Activated T-cell treated with anti-CD3 and anti-CD28 coated beads, Interleukin-2, amount 50 U/mL, for 4 hours (primary cell): ENCODE results near the gene TMEM203. TPM values are rescaled to one million over a fixed set of nuclear protein-coding genes. Genes with fewer than 3 reads are reported as not detected.

Source experiments
- ATAC-seq, 2 donors: fragments of 200-7000 bp; cut with Tn5 transposase; one replicate each; pipeline ENCODE4 v1.10.0; 2021
- DNase-seq: peaks from one replicate; pipeline ENCODE4 v3.0.0-alpha.2; 2020
- H3K27me3 Mint-ChIP-seq: one replicate; pipeline ENCODE4 v1.8.0; 2021; ENCODE audit warnings: low read depth, mixed read lengths
- H3K36me3 Mint-ChIP-seq: one replicate; pipeline ENCODE4 v1.8.0; 2022; ENCODE audit warnings: mixed read lengths; ENCODE audit not compliant: insufficient read depth
- H3K4me1 Mint-ChIP-seq: one replicate; pipeline ENCODE4 v1.8.0; 2021; ENCODE audit warnings: low read depth, mixed read lengths
- H3K4me3 Mint-ChIP-seq: one replicate; pipeline ENCODE4 v1.8.0; 2021; ENCODE audit warnings: mild to moderate bottlenecking, moderate library complexity, mixed read lengths
- H3K9me3 Mint-ChIP-seq: one replicate; pipeline ENCODE4 v1.8.0; 2021; ENCODE audit warnings: mixed read lengths
- total RNA-seq, 3 donors: library from RNA; stranded (reverse); gene quantifications; one replicate each; pipeline ENCODE4 v1.2.1, GENCODE V29; 2021

The TMEM203 gene
- total RNA-seq, 3 donors from 2014 or later: 42.3 to 45.1 (median 44.4) TPM

GRCh38 chr9:137201205-137201868 lies 4.1 kb downstream of the TMEM203 start:
- ATAC-seq (no peak), DNase-seq (no peak)
- Mint-ChIP-seq H3K27me3 (no peaks in the 10 kb centered on the region), H3K4me1 (peaks cover 26% of the 10 kb centered on the region), H3K36me3 (no peaks in the 10 kb centered on the region), H3K4me3 (peak overlapping the region; percentile 84), H3K9me3 (no peaks in the 10 kb centered on the region)

DNA sequence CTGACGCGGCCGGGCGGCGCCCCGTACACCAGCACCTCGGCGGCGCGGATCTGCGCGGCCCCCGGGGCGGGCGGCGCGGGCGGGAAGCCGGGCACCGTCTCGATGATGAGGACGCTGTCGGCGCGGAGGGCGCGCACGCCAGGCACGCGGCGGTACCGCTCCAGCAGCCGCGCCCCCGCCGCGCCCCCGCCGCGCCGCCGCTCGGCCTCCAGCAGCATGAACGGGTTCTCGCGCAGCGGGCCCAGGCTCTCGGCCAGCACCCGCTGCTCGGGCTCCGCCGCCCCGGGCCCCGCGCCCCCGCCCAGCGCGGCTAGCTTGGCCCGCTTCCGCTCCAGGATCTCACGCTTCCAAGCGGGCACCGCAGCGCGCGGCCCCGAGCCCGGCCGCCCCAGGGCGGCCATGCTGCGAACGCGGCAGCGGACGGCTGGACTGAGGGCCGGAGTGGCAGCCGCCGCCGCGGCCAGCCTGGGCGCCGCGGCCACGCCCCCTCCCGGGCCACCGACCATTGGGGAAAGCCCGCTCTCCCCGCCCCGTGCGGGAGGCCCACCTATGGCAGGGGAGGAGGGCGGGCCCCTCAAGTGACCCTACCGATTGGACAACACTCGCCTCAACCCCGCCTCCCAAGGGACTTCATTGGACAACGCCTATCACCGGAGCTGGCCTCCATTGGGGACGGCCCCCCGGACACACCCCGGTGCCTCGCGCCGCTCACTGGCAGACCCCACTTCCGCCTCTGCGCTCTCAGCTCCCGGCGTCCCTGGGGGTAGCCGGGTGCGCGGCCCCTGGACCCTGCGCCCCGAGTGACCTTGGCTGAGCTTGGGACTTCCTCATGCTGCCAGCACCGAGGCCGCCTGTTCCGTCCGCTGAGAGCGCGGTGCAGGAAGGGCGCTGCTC lies 4.9 kb downstream of the TMEM203 start, which contains the start of gene TPRN:
TPRN (minus strand) TSS at position 431 of the 894 bp plus-strand sequence; CDS start at position 401, 30 bp downstream.
- DNase-seq (peak; percentile 97), ATAC-seq (peak; percentile 93 to 96)
- Mint-ChIP-seq H3K4me3 (peak within 1 kb of the TSS; percentile 84), H3K36me3 (no peaks in the 10 kb centered on the region), H3K27me3 (no peaks in the 10 kb centered on the region), H3K9me3 (no peaks in the 10 kb centered on the region), H3K4me1 (peaks cover 22% of the 10 kb centered on the region)

DNA sequence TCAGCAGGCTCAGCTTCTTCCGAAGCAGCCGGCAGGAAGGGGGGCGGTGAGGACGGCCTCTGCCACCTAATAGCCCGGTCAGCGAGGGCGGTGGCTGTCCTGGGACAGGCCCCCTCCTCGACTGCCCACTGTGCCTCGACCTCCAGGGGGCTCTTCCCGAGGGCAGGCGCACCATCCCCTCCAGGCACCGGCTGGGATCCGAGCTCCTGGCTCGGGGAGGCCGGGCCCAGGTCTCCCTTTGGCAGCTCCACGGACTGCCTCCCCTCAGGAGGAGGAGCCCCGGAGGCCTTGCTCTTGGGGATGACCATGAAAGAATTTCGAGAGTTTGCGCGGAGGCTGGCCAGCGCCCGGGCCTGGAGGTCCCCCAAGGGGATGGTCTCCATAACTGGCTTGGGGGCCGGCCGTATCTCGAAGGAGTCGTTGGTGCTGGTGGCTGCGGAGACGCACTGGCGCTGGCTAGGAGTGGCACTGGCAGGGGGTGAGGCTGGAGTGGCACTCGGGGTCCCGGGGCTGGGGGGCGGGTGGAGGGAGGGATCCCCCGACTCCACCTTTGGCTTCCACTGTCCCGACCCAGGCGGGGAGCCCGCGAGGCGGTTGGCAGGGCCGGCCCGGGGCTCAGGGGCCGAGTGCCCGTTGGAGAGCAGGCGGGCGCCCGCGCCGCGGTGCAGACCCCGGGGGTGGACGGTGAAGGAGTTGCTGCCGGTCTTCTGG lies 5.9 kb downstream of the TMEM203 start:
- no peaks in the 10 kb centered on the region for H3K9me3 Mint-ChIP-seq

GRCh38 chr9:137198902-137199283 lies 6.6 kb downstream of the TMEM203 start:
- H3K9me3 Mint-ChIP-seq: no peaks in the 10 kb centered on the region
- DNase-seq (no peak), ATAC-seq (no peak)
- H3K27me3 Mint-ChIP-seq: no peaks in the 10 kb centered on the region
- H3K4me1 Mint-ChIP-seq: peaks cover 13% of the 10 kb centered on the region
- H3K36me3 Mint-ChIP-seq: no peaks in the 10 kb centered on the region
- peak overlapping the region; percentile 83 for H3K4me3 Mint-ChIP-seq

More for the DNA sequence above, 5.9 kb downstream of the TMEM203 start:
- DNase-seq (no peak), ATAC-seq (no peak)
- no peaks in the 10 kb centered on the region for H3K36me3 Mint-ChIP-seq
- no peaks in the 10 kb centered on the region for H3K27me3 Mint-ChIP-seq
- peak overlapping the region; percentile 83 for H3K4me3 Mint-ChIP-seq
- peaks cover 18% of the 10 kb centered on the region for H3K4me1 Mint-ChIP-seq

GRCh38 chr9:137198051-137198901 lies 7.2 kb downstream of the TMEM203 start:
- H3K27me3 Mint-ChIP-seq: no peaks in the 10 kb centered on the region
- DNase-seq (no peak), ATAC-seq (no peak)
- peaks cover 13% of the 10 kb centered on the region for H3K4me1 Mint-ChIP-seq
- H3K4me3 Mint-ChIP-seq: peak overlapping the region; percentile 52
- no peaks in the 10 kb centered on the region for H3K36me3 Mint-ChIP-seq
- no peaks in the 10 kb centered on the region for H3K9me3 Mint-ChIP-seq

DNA sequence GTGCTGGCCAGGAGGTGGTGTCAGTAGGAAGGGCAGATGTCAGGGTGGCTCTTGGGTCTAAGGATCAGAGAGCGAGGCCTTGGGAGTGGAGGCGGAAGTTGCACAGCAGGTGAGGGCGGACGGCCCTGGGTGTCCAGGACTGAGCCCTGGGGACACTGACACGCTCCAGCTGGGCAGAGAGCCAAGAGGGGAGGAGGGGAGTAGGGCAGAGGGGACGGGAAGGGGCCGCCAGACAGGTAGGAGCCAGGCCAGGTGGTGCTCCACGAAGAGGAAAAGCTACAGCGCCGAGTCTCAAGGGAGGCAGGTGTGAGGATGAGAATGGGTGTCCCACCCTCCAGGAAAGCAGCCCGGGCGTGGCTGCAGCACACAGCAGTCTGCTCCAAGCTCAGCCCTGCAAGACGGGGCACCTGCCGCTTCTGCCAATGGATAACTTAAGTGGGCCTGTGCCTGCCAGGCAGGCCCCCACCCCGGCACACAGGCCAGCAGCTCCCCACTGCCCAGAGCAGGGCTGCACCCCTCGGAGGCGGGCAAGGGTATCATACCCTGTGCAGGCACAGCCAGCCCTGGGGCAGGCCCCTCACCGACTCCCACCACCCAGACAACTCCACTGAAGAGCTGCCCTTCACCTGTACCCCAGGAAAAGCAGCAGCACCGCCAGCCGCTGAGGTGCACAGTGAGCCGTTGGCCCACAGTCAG lies 9.8 kb downstream of the TMEM203 start:
- peaks cover 4% of the 10 kb centered on the region for H3K4me1 Mint-ChIP-seq
- no peaks in the 10 kb centered on the region for H3K27me3 Mint-ChIP-seq
- H3K9me3 Mint-ChIP-seq: no peaks in the 10 kb centered on the region
- no peak overlapping the region for H3K4me3 Mint-ChIP-seq
- ATAC-seq (no peak), DNase-seq (no peak)
- H3K36me3 Mint-ChIP-seq: peaks cover 2% of the 10 kb centered on the region

GRCh38 chr9:137194909-137195308 lies 10.5 kb downstream of the TMEM203 start:
- Mint-ChIP-seq H3K36me3 (peaks cover 2% of the 10 kb centered on the region), H3K27me3 (no peaks in the 10 kb centered on the region), H3K4me3 (no peak overlapping the region), H3K4me1 (peaks cover 7% of the 10 kb centered on the region), H3K9me3 (no peaks in the 10 kb centered on the region)
- ATAC-seq (no peak), DNase-seq (no peak)

- no peak for ATAC-seq
- no peak overlapping the region for H3K4me3 Mint-ChIP-seq
- no peaks in the 10 kb centered on the region for H3K27me3 Mint-ChIP-seq
Measured at GRCh38 chr9:137194388-137194787, 11.1 kb downstream of the TMEM203 start.

GRCh38 chr9:137193771-137194170 lies 11.7 kb downstream of the TMEM203 start:
- H3K4me1 Mint-ChIP-seq: peaks cover 14% of the 10 kb centered on the region
- H3K4me3 Mint-ChIP-seq: no peak overlapping the region
- H3K36me3 Mint-ChIP-seq: peaks cover 4% of the 10 kb centered on the region
- H3K27me3 Mint-ChIP-seq: no peaks in the 10 kb centered on the region
- H3K9me3 Mint-ChIP-seq: no peaks in the 10 kb centered on the region
- DNase-seq (no peak), ATAC-seq (no peak)

More at GRCh38 chr9:137194388-137194787, 11.1 kb downstream of the TMEM203 start:
- H3K9me3 Mint-ChIP-seq: no peaks in the 10 kb centered on the region
- DNase-seq: no peak
- H3K4me1 Mint-ChIP-seq: peaks cover 10% of the 10 kb centered on the region
- H3K36me3 Mint-ChIP-seq: peaks cover 2% of the 10 kb centered on the region

DNA sequence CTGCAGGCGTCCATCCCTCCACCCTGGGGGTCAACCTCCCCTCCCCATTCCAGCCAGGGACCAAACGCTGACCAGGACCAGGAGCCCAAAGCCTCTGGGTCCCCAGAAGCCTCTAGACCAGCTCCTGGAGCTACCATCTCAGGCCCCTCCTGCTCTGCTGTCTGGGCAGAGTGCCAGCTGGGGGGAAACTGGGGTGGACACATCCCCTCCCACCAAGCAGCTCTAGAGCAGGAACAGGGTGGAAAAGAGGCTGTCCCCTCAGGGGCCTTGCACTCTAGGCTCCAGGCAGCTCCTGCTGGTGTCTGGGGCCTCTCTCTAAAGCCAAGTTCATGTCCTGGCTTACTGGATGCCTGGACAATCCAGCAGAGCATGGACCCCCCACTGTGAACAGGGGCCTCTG lies 12.6 kb downstream of the TMEM203 start:
- DNase-seq (no peak), ATAC-seq (no peak)
- peaks cover 15% of the 10 kb centered on the region for H3K4me1 Mint-ChIP-seq
- no peaks in the 10 kb centered on the region for H3K9me3 Mint-ChIP-seq
- H3K36me3 Mint-ChIP-seq: peaks cover 4% of the 10 kb centered on the region
- H3K4me3 Mint-ChIP-seq: no peak overlapping the region
- H3K27me3 Mint-ChIP-seq: no peaks in the 10 kb centered on the region

DNA sequence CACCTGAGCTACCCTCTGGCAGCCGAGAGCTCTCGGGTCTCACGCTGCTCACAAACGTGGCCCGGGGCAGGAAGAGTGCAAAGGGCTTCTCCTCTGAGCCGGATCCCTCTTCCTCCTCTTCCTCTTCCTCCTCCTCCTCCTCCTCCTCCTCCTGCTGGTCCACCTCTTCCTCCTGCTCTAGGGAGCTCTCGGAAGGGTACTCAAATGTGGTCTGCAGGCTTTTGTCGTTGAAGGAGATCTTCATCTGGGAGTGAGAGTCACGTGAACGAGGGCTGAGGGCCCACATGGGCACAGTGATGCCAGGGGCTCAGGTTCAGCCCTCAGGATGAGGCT lies 13.0 kb downstream of the TMEM203 start:
- Mint-ChIP-seq H3K4me3 (no peak overlapping the region), H3K27me3 (no peaks in the 10 kb centered on the region), H3K4me1 (peaks cover 18% of the 10 kb centered on the region), H3K9me3 (no peaks in the 10 kb centered on the region), H3K36me3 (peaks cover 4% of the 10 kb centered on the region)
- DNase-seq (no peak), ATAC-seq (no peak)

DNA sequence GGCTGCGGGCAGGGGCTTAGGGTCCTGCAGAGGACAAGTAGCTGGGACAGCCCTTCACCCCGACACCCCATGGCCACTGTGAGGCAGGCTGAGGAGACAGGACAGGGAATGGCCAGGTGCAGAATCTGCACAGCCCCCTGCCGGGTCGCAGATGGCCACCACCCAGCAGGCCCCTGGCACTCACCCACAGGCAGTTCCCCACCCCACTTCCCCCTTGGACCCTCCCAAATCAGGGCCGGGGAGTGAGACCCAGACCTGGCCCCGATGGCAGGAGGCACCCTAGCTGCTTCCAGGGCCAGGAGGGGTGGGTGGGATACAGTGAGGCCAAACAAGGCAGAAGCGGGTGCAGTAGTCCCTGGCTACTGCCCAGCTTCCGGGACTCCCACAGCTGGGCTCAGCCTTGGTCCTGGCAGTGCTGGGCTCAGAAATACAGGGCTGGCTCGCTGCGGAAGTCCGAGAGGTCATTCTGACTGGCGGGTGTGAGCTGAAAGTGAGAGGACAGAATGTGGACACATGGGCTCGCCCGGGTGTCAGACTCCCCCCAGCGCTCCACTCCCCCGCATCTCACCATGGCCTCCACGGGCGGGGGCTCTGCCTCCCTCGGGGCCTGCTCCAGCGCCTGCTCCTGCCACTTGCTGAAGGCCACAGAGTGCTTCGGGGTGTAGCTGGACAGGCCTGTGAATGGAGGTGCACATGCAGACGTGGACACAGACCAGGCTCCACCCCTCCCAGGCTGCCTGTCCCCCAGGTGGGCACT lies 13.6 kb downstream of the TMEM203 start:
- Mint-ChIP-seq H3K4me1 (peaks cover 23% of the 10 kb centered on the region), H3K36me3 (peaks cover 4% of the 10 kb centered on the region), H3K27me3 (no peaks in the 10 kb centered on the region), H3K4me3 (no peak overlapping the region), H3K9me3 (no peaks in the 10 kb centered on the region)
- DNase-seq (no peak), ATAC-seq (no peak)

GRCh38 chr9:137191245-137191644 lies 14.2 kb downstream of the TMEM203 start:
- ATAC-seq (no peak), DNase-seq (no peak)
- no peaks in the 10 kb centered on the region for H3K27me3 Mint-ChIP-seq
- H3K9me3 Mint-ChIP-seq: no peaks in the 10 kb centered on the region
- peaks cover 4% of the 10 kb centered on the region for H3K36me3 Mint-ChIP-seq
- H3K4me3 Mint-ChIP-seq: peak overlapping the region; percentile 69
- peaks cover 29% of the 10 kb centered on the region for H3K4me1 Mint-ChIP-seq
